ENCODE data around the gene PTPRB.

PTPRB gene

DNA sequence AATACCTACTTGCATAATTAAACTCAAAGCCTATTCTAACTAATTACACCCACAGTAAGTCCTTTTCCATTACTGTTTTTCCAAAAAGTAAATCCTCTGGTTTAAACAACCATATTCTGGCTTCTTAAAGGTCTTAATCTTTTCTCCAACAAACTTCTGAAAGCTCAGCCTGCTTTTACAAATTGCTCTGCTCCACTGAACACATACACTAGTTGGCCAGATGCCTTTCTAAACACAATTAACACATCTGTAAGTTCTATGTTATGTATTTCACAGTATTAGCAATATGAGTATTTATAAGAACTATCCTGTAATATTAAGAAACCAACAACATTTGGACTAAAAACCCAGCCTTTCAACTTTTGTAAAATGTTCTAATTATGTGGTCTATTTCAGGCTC, 30.1 kb downstream of the PTPRB start:
- no peak overlapping the region for H3K9ac ChIP-seq
- H3K4me2 ChIP-seq, result no peak overlapping the region
- H2AFZ ChIP-seq (ENCODE audit: low read depth), result no peak overlapping the region
- no peak for TF ChIP-seq CTCF (conservative IDR thresholded peaks at IDR 0.05; ENCODE audit: low read depth, low read length)
- no peaks in the 10 kb centered on the region for H3K27me3 ChIP-seq (ENCODE audit: insufficient read depth, low read depth)
- no peaks in the 10 kb centered on the region for H3K36me3 ChIP-seq (ENCODE audit: insufficient read depth)
- no peaks in the 10 kb centered on the region for H4K20me1 ChIP-seq (ENCODE audit: insufficient read depth)
- H3K4me3 ChIP-seq (IDR thresholded peaks at IDR 0.05; ENCODE audit: insufficient read depth, low read depth, low read length), result no peak overlapping the region
- H3K27ac ChIP-seq, result no peak overlapping the region
- H3K79me2 ChIP-seq (ENCODE audit: insufficient read depth, low read depth), result no peaks in the 10 kb centered on the region
- H3K4me1 ChIP-seq (ENCODE audit: low read depth, poor library complexity, severe bottlenecking), result no peaks in the 10 kb centered on the region

DNA sequence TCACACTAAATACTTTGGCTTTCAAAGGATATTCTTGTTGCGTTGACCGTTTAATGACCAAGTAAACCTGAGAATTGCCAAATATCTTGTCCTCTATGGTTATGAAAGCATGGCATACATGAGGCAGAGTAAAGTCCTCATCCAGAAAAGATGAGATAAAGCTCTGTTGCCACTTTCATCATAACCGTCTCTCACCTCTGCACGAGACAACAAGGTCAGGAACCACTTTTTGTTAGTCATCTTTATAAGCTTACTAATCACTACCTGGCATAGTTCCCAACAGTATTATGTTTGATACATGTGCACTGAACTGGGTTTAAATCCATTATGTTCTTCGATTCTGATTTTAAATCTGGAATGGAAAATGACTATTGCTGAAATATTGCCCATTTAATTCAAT, 31.3 kb downstream of the PTPRB start:
- no peak overlapping the region for H3K4me3 ChIP-seq (IDR thresholded peaks at IDR 0.05; ENCODE audit: insufficient read depth, low read depth, low read length)
- H3K4me1 ChIP-seq (ENCODE audit: low read depth, poor library complexity, severe bottlenecking), result no peaks in the 10 kb centered on the region
- H3K27me3 ChIP-seq (ENCODE audit: insufficient read depth, low read depth), result no peaks in the 10 kb centered on the region
- H3K9ac ChIP-seq, result no peak overlapping the region
- no peak overlapping the region for H3K27ac ChIP-seq
- H4K20me1 ChIP-seq (ENCODE audit: insufficient read depth), result no peaks in the 10 kb centered on the region
- no peak for TF ChIP-seq CTCF (conservative IDR thresholded peaks at IDR 0.05; ENCODE audit: low read depth, low read length)
- H3K79me2 ChIP-seq (ENCODE audit: insufficient read depth, low read depth), result no peaks in the 10 kb centered on the region
- no peak overlapping the region for H3K4me2 ChIP-seq
- H2AFZ ChIP-seq (ENCODE audit: low read depth), result no peak overlapping the region
- H3K36me3 ChIP-seq (ENCODE audit: insufficient read depth), result no peaks in the 10 kb centered on the region

- H3K4me1 ChIP-seq (ENCODE audit: low read depth, poor library complexity, severe bottlenecking), result no peaks in the 10 kb centered on the region
- TF ChIP-seq CTCF (conservative IDR thresholded peaks at IDR 0.05; ENCODE audit: low read depth, low read length), result no peak
- no peaks in the 10 kb centered on the region for H3K79me2 ChIP-seq (ENCODE audit: insufficient read depth, low read depth)
- H3K4me2 ChIP-seq, result no peak overlapping the region
- no peaks in the 10 kb centered on the region for H3K36me3 ChIP-seq (ENCODE audit: insufficient read depth)
- H4K20me1 ChIP-seq (ENCODE audit: insufficient read depth), result no peaks in the 10 kb centered on the region
- no peaks in the 10 kb centered on the region for H3K27me3 ChIP-seq (ENCODE audit: insufficient read depth, low read depth)
- no peak overlapping the region for H2AFZ ChIP-seq (ENCODE audit: low read depth)
- H3K9ac ChIP-seq, result no peak overlapping the region
- H3K27ac ChIP-seq, result no peak overlapping the region
- H3K4me3 ChIP-seq (IDR thresholded peaks at IDR 0.05; ENCODE audit: insufficient read depth, low read depth, low read length), result no peak overlapping the region
These were observed 32.6 kb downstream of the PTPRB start for GRCh38 chr12:70604662-70605061.

- no peak overlapping the region for H3K9ac ChIP-seq
- H3K79me2 ChIP-seq (ENCODE audit: insufficient read depth, low read depth), result no peaks in the 10 kb centered on the region
- no peak for TF ChIP-seq CTCF (conservative IDR thresholded peaks at IDR 0.05; ENCODE audit: low read depth, low read length)
These were observed 34.2 kb downstream of the PTPRB start for GRCh38 chr12:70603044-70603443.

More at GRCh38 chr12:70603044-70603443, 34.2 kb downstream of the PTPRB start:
- H2AFZ ChIP-seq (ENCODE audit: low read depth), result no peak overlapping the region
- no peak overlapping the region for H3K4me3 ChIP-seq (IDR thresholded peaks at IDR 0.05; ENCODE audit: insufficient read depth, low read depth, low read length)
- H3K36me3 ChIP-seq (ENCODE audit: insufficient read depth), result no peaks in the 10 kb centered on the region
- H3K27me3 ChIP-seq (ENCODE audit: insufficient read depth, low read depth), result no peaks in the 10 kb centered on the region
- H4K20me1 ChIP-seq (ENCODE audit: insufficient read depth), result no peaks in the 10 kb centered on the region
- no peak overlapping the region for H3K27ac ChIP-seq
- H3K4me1 ChIP-seq (ENCODE audit: low read depth, poor library complexity, severe bottlenecking), result no peaks in the 10 kb centered on the region
- H3K4me2 ChIP-seq, result no peak overlapping the region

Measured in KMS-11 (cell line).